ENCODE measurements around the gene ITGB4. TPM values are rescaled to one million over a fixed set of nuclear protein-coding genes. Genes with fewer than 3 reads are reported as not detected.

The ITGB4 gene
- total and polyA plus RNA-seq, 9 of the 15 experiments (the other 6 are each of a cell fraction or from before 2014, with no cell fraction given), result 0.05 to 2.8 (median 0.76) TPM; not detected in 3

DNA sequence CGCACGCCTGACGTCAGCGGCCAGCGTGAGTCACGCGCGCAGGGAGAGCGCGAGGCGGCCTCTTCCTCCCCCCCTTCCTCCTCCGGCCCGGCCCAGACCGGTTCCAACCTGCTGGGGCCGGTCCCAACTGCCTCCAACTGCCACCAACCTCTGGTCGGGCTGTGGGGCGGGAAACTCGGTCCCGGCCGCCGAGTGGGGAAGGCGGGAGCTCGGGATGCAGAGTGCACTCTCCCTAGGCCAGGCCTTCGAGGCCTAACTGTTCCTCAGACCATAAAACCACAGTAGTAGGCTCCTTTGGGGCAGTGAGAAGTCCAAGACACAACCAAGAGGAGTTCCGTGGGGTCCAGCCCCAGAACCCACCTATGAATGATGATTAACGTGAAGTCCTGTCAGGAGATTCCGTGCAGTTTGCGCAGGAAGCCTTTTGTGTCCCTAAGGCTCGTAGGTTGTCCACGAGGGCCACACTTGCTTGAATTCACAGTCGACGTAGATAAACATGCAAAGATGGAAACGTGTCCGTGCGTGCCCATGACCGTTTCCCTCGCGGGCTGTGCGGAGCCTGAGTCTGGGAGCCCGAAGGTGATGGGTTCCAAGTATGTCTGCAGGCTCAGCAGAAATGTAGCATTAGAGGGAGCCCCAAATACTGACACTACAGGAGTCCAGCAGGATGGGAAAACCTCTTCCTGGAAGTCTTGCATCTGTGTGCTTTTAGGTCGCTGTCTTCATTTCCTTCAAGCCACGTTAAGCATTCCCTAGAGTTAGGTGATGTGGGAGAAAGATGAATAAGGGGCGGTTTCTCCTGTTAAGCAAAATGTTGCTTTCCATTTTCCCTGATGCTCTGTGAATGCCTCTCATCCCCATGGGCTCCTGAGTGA, 64.0 kb downstream of the ITGB4 start (continued):
- TF ChIP-seq, protein P1, sequence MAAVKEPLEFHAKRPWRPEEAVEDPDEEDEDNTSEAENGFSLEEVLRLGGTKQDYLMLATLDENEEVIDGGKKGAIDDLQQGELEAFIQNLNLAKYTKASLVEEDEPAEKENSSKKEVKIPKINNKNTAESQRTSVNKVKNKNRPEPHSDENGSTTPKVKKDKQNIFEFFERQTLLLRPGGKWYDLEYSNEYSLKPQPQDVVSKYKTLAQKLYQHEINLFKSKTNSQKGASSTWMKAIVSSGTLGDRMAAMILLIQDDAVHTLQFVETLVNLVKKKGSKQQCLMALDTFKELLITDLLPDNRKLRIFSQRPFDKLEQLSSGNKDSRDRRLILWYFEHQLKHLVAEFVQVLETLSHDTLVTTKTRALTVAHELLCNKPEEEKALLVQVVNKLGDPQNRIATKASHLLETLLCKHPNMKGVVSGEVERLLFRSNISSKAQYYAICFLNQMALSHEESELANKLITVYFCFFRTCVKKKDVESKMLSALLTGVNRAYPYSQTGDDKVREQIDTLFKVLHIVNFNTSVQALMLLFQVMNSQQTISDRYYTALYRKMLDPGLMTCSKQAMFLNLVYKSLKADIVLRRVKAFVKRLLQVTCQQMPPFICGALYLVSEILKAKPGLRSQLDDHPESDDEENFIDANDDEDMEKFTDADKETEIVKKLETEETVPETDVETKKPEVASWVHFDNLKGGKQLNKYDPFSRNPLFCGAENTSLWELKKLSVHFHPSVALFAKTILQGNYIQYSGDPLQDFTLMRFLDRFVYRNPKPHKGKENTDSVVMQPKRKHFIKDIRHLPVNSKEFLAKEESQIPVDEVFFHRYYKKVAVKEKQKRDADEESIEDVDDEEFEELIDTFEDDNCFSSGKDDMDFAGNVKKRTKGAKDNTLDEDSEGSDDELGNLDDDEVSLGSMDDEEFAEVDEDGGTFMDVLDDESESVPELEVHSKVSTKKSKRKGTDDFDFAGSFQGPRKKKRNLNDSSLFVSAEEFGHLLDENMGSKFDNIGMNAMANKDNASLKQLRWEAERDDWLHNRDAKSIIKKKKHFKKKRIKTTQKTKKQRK (IDR thresholded peaks at IDR 0.05; ENCODE audit: borderline replicate concordance, low read depth, low read length), result no peak
- TF ChIP-seq NCOA1 (IDR thresholded peaks at IDR 0.05; ENCODE audit: low read depth), result peak; percentile 96
- TF ChIP-seq GATAD2B (IDR thresholded peaks at IDR 0.05; ENCODE audit: borderline replicate concordance), result peak; percentile 23; the same call in 1 of the 2 replicates
- no peak for TF ChIP-seq ZNF445 (CRISPR knock-in tag; IDR thresholded peaks at IDR 0.05; ENCODE audit: low read depth)
- TF ChIP-seq, protein P2, sequence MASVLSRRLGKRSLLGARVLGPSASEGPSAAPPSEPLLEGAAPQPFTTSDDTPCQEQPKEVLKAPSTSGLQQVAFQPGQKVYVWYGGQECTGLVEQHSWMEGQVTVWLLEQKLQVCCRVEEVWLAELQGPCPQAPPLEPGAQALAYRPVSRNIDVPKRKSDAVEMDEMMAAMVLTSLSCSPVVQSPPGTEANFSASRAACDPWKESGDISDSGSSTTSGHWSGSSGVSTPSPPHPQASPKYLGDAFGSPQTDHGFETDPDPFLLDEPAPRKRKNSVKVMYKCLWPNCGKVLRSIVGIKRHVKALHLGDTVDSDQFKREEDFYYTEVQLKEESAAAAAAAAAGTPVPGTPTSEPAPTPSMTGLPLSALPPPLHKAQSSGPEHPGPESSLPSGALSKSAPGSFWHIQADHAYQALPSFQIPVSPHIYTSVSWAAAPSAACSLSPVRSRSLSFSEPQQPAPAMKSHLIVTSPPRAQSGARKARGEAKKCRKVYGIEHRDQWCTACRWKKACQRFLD (CRISPR knock-in tag; IDR thresholded peaks at IDR 0.05), result peak; percentile 97
- TF ChIP-seq EHMT2 (IDR thresholded peaks at IDR 0.05), result no peak
- peak; percentile 15 for TF ChIP-seq DACH1 (IDR thresholded peaks at IDR 0.05; ENCODE audit: partially characterized antibody)
- TF ChIP-seq PTTG1 (tag; IDR thresholded peaks at IDR 0.05; ENCODE audit: low read depth), result peak; percentile 79
- no peak for TF ChIP-seq ZEB2 (IDR thresholded peaks at IDR 0.05)
- TF ChIP-seq ZNF41 (CRISPR knock-in tag; conservative IDR thresholded peaks at IDR 0.05), result peak; percentile 66; the same call in 1 of the 2 replicates
- peak; percentile 5; the same call in 1 of the 2 replicates for TF ChIP-seq BACH1 (tag; IDR thresholded peaks at IDR 0.05)
- no peak; the same call in 1 of the 2 replicates for TF ChIP-seq XRCC5 (IDR thresholded peaks at IDR 0.05; ENCODE audit: low read depth, low read length)
- TF ChIP-seq ASH1L (IDR thresholded peaks at IDR 0.05; ENCODE audit: borderline replicate concordance, low read depth, partially characterized antibody), result peak; percentile 41
- peak; percentile 98 for TF ChIP-seq EP400 (IDR thresholded peaks at IDR 0.05)
- TF ChIP-seq TAF9B (IDR thresholded peaks at IDR 0.05; ENCODE audit: partially characterized antibody), result peak; percentile 77
- TF ChIP-seq SMARCA4 (IDR thresholded peaks at IDR 0.05), result peak; percentile 90
- peak; percentile 87 for TF ChIP-seq ZNF311 (CRISPR knock-in tag; IDR thresholded peaks at IDR 0.05)
- peak; percentile 21 to 73; a peak in 2 of 4 replicates for TF ChIP-seq ARNT (IDR thresholded peaks at IDR 0.05)
- no peak for TF ChIP-seq BDP1 (IDR thresholded peaks at IDR 0.05; ENCODE audit: insufficient read depth, insufficient read length)
- TF ChIP-seq, protein P3, sequence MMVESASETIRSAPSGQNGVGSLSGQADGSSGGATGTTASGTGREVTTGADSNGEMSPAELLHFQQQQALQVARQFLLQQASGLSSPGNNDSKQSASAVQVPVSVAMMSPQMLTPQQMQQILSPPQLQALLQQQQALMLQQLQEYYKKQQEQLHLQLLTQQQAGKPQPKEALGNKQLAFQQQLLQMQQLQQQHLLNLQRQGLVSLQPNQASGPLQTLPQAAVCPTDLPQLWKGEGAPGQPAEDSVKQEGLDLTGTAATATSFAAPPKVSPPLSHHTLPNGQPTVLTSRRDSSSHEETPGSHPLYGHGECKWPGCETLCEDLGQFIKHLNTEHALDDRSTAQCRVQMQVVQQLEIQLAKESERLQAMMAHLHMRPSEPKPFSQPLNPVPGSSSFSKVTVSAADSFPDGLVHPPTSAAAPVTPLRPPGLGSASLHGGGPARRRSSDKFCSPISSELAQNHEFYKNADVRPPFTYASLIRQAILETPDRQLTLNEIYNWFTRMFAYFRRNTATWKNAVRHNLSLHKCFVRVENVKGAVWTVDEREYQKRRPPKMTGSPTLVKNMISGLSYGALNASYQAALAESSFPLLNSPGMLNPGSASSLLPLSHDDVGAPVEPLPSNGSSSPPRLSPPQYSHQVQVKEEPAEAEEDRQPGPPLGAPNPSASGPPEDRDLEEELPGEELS (CRISPR knock-in tag; IDR thresholded peaks at IDR 0.05; ENCODE audit: borderline replicate concordance), result 0 out of 2 replicates have a peak, but pooled peaks have one; percentile 7
- peak; percentile 66; the same call in 1 of the 2 replicates for TF ChIP-seq RAD51 (IDR thresholded peaks at IDR 0.05; ENCODE audit: borderline replicate concordance, low read depth)
- TF ChIP-seq BRF1 (IDR thresholded peaks at IDR 0.05; ENCODE audit: borderline replicate concordance, extremely low read depth, insufficient read length), result no peak
- no peak for TF ChIP-seq BCL6 (CRISPR knock-in tag; IDR thresholded peaks at IDR 0.05)

Measured in K562 (cell line).